CD14-positive monocyte (primary cell): ENCODE results near the gene TMEM255A. TPM values are rescaled to one million over a fixed set of nuclear protein-coding genes. Genes with fewer than 3 reads are reported as not detected.

Source experiments
- DNase-seq, 3 donors: peaks; one replicate each; pipeline ENCODE4 v3.0.0-alpha.2; 2011 to 2022
- H2AFZ ChIP-seq: 2 replicates; pipeline ENCODE4 v1.6.0; 2012; ENCODE audit warnings: mild to moderate bottlenecking, low read depth, low read length, inconsistent platforms; ENCODE audit not compliant: insufficient read depth, poor library complexity, severe bottlenecking
- H3K27ac ChIP-seq, 2 donors: 1 replicate in 1 of 2; 2 replicates in 1 of 2; pipeline ENCODE4 v1.5.1; 2012 to 2013; ENCODE audit warnings: low read length in 2 of 2, control low read depth in 1 of 2, inconsistent platforms in 1 of 2, low read depth in 1 of 2, mild to moderate bottlenecking in 1 of 2
- H3K27me3 ChIP-seq, 2 donors: one replicate each; pipeline versions ENCODE4 v1.6.0 to v1.6.1; 2011 to 2013; ENCODE audit warnings: low read length in 2 of 2; ENCODE audit not compliant: control insufficient read depth in 2 of 2, insufficient read depth in 2 of 2
- H3K36me3 ChIP-seq, 2 donors: replicated peaks in 1 of 2; 1 replicate in 1 of 2; 2 replicates in 1 of 2; pipeline versions ENCODE4 v1.5.1 to v1.6.1; 2012 to 2013; ENCODE audit warnings: low read length in 2 of 2, control low read depth in 1 of 2, inconsistent platforms in 1 of 2, mild to moderate bottlenecking in 1 of 2; ENCODE audit not compliant: insufficient read depth in 2 of 2, control insufficient read depth in 1 of 2
- H3K4me1 ChIP-seq, 2 donors: 1 replicate in 1 of 2; 2 replicates in 1 of 2; pipeline versions ENCODE4 v1.5.1 to v1.6.1; 2012 to 2013; ENCODE audit warnings: low read length in 2 of 2, control low read depth in 1 of 2, inconsistent platforms in 1 of 2, mild to moderate bottlenecking in 1 of 2, moderate library complexity in 1 of 2; ENCODE audit not compliant: insufficient read depth in 2 of 2, control insufficient read depth in 1 of 2
- H3K4me2 ChIP-seq: replicated peaks from 2 replicates; pipeline ENCODE3; 2012; ENCODE audit warnings: low read length, moderate library complexity, mild to moderate bottlenecking; ENCODE audit not compliant: poor library complexity, severe bottlenecking; ENCODE audit errors: extremely low read depth
- H3K4me3 ChIP-seq, 3 experiments: fragments of 200-600 bp in 1 of 3; sonication (generic) in 1 of 3; replicated peaks in 1 of 3; 1 replicate in 2 of 3; 2 replicates in 1 of 3; pipeline ENCODE4 v1.5.1; 2011 to 2013; ENCODE audit warnings: low read length in 3 of 3, mild to moderate bottlenecking in 3 of 3, control low read depth in 2 of 3, low read depth in 2 of 3, inconsistent platforms in 1 of 3, moderate library complexity in 1 of 3
- H3K79me2 ChIP-seq: 2 replicates; pipeline ENCODE4 v1.6.0; 2012; ENCODE audit warnings: mild to moderate bottlenecking, control low read depth, inconsistent platforms, low read length, moderate library complexity; ENCODE audit not compliant: insufficient read depth
- H3K9ac ChIP-seq: 2 replicates; pipeline ENCODE4 v1.6.0; 2017; ENCODE audit warnings: low read length, mild to moderate bottlenecking; ENCODE audit not compliant: insufficient read depth, poor library complexity, severe bottlenecking
- H3K9me3 ChIP-seq, 2 donors: replicated peaks in 1 of 2; 1 replicate in 1 of 2; 2 replicates in 1 of 2; pipeline versions ENCODE4 v1.5.1 to v1.6.1; 2012 to 2013; ENCODE audit warnings: low read length in 2 of 2, control low read depth in 1 of 2; ENCODE audit not compliant: control insufficient read depth in 1 of 2, insufficient read depth in 1 of 2
- H4K20me1 ChIP-seq: 2 replicates; pipeline ENCODE4 v1.6.0; 2012; ENCODE audit warnings: mild to moderate bottlenecking, low read length, control low read depth, moderate library complexity; ENCODE audit not compliant: insufficient read depth
- H3K27ac Mint-ChIP-seq, 7 donors: one replicate each; pipeline ENCODE4 v1.8.0; 2020; ENCODE audit warnings: mild to moderate bottlenecking in 7 of 7, mixed read lengths in 7 of 7, moderate library complexity in 6 of 7, inconsistent platforms in 2 of 7
- H3K27me3 Mint-ChIP-seq, 3 donors: one replicate each; pipeline ENCODE4 v1.8.0; 2021 to 2022; ENCODE audit warnings: low read depth in 3 of 3, mild to moderate bottlenecking in 3 of 3, mixed read lengths in 3 of 3, moderate library complexity in 3 of 3, inconsistent platforms in 1 of 3
- H3K36me3 Mint-ChIP-seq, 2 donors: one replicate each; pipeline ENCODE4 v1.8.0; 2020; ENCODE audit warnings: mixed read lengths in 2 of 2, inconsistent platforms in 1 of 2, mild to moderate bottlenecking in 1 of 2
- H3K4me1 Mint-ChIP-seq: one replicate; pipeline ENCODE4 v1.8.0; 2020; ENCODE audit warnings: mild to moderate bottlenecking, mixed read lengths
- H3K4me3 Mint-ChIP-seq, 2 donors: one replicate each; pipeline ENCODE4 v1.8.0; 2020; ENCODE audit warnings: mild to moderate bottlenecking in 2 of 2, mixed read lengths in 2 of 2, moderate library complexity in 1 of 2
- H3K9me3 Mint-ChIP-seq, 7 donors: one replicate each; pipeline ENCODE4 v1.8.0; 2020 to 2022; ENCODE audit warnings: mixed read lengths in 7 of 7, mild to moderate bottlenecking in 6 of 7, moderate library complexity in 6 of 7, inconsistent platforms in 2 of 7
- WGBS: methylation state at CpG from one replicate; pipeline ENCODE4 v1.1.5; 2013; ENCODE audit warnings: missing lambda C conversion rate; ENCODE audit not compliant: insufficient coverage; 5-methylcytosine and 5-hydroxymethylcytosine counted together
- intact Hi-C, 2 donors: fragments of 100-400 bp; cut with micrococcal nuclease; formaldehyde crosslinking; loops; one replicate each; pipeline versions ENCODE4 v1.15.0 to v1.15.1; 2023
- polyA plus RNA-seq, 3 donors: library from polyadenylated mRNA; depleted of rRNA in 1 of 3; unstranded in 2 of 3; stranded (reverse) in 1 of 3; fragments of 300-500 nt in 2 of 3; fragments of >200 nt in 1 of 3; fragmentation: Illumina TruSeq in 2 of 3; gene quantifications; 1 replicate in 2 of 3; 2 replicates in 1 of 3; pipeline ENCODE4 v1.2.3, GENCODE V29; 2012 to 2021
- TF ChIP-seq, protein P1 (sequence below): fragments of 200-600 bp; IDR thresholded peaks from one replicate; pipeline ENCODE4 v1.8.0; 2022; ENCODE audit warnings: antibody characterized with exemption, mild to moderate bottlenecking

Gene TMEM255A
- polyA plus RNA-seq, 3 donors, result 0.10 to 1.2 (median 0.51) TPM

DNA sequence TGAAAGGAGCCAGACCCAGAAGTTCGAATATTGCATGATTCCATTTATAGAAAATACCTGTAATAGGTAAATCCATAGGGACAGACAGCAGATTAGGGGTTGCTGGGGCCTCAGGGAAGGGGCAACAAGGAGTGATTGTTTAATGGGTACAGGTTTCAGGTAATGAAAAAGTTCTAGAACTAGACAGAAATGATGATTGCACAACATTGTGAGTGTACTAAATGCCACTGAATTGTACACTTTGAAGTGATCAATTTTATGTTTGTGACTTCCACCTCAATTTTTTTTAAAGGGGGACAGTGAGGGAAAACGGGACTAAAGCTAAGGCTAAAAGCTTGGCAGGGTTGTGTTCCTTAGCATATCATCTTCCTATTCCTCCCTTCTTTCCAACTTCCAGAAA, 37.1 kb downstream of the TMEM255A start:
- Histone ChIP-seq H3K4me2 (no peak overlapping the region), H3K79me2 (no peaks in the 10 kb centered on the region), H3K27ac (no peak overlapping the region), H2AFZ (no peak overlapping the region), H3K9me3 (no peaks in the 10 kb centered on the region), H3K27me3 (peaks cover 0 to 3% of the 10 kb centered on the region in 2 donors), H3K9ac (no peak overlapping the region), H3K4me1 (peaks cover 15 to 17% of the 10 kb centered on the region in 2 donors), H3K4me3 (no peak overlapping the region), H4K20me1 (no peaks in the 10 kb centered on the region), H3K36me3 (no peaks in the 10 kb centered on the region)
- intact Hi-C loops, result no loop called here
- Mint-ChIP-seq H3K9me3 (no peaks in the 10 kb centered on the region), H3K27me3 (peaks cover 0 to 15% (median 1%) of the 10 kb centered on the region in 3 donors), H3K36me3 (no peaks in the 10 kb centered on the region), H3K27ac (peak overlapping the region in 1 of 7 donors; percentile 33), H3K4me1 (peaks cover 15% of the 10 kb centered on the region), H3K4me3 (no peak overlapping the region)
- no peak for DNase-seq
- TF ChIP-seq, protein P1, sequence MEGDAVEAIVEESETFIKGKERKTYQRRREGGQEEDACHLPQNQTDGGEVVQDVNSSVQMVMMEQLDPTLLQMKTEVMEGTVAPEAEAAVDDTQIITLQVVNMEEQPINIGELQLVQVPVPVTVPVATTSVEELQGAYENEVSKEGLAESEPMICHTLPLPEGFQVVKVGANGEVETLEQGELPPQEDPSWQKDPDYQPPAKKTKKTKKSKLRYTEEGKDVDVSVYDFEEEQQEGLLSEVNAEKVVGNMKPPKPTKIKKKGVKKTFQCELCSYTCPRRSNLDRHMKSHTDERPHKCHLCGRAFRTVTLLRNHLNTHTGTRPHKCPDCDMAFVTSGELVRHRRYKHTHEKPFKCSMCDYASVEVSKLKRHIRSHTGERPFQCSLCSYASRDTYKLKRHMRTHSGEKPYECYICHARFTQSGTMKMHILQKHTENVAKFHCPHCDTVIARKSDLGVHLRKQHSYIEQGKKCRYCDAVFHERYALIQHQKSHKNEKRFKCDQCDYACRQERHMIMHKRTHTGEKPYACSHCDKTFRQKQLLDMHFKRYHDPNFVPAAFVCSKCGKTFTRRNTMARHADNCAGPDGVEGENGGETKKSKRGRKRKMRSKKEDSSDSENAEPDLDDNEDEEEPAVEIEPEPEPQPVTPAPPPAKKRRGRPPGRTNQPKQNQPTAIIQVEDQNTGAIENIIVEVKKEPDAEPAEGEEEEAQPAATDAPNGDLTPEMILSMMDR, result no peak
- WGBS, result 83% methylated on average over 1 of the region's 2 CpGs

DNA sequence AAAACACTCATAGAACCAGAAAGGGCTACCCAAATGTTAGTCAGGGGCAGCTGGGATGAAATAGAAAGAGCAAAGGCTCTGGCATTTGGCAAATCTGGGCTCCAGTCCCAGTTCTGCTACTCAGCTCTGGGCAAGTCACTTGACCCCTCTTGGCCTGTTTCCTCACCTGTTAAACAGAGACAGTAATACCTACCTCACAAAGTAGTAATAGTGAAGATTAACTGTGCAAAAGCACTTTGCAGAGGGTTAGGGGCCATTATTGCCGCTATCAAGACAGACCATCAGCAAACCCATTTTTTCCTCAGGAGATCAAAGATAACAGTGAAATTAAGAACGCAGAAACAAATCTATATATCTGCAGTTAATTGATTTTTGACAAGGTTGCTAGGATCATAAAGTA, 40.0 kb downstream of the TMEM255A start:
- H3K27me3 Mint-ChIP-seq, result peaks cover 0 to 15% (median 1%) of the 10 kb centered on the region in 3 donors
- intact Hi-C loops, result no loop called here
- H2AFZ ChIP-seq, result no peak overlapping the region
- DNase-seq, result no peak
- H3K36me3 Mint-ChIP-seq, result no peaks in the 10 kb centered on the region
- H3K9me3 Mint-ChIP-seq, result peaks cover 0 to 1% (median 0%) of the 10 kb centered on the region in 7 donors
- TF ChIP-seq, protein P1, result no peak
- no peak overlapping the region for H3K4me3 ChIP-seq
- WGBS, result no CpG with 5 or more reads among the region's 2 CpGs
- H3K4me2 ChIP-seq, result no peak overlapping the region
- no peaks in the 10 kb centered on the region for H3K9me3 ChIP-seq
- H3K4me3 Mint-ChIP-seq, result no peak overlapping the region
- H3K27me3 ChIP-seq, result peaks cover 0 to 2% of the 10 kb centered on the region in 2 donors
- H3K9ac ChIP-seq, result no peak overlapping the region
- H3K27ac Mint-ChIP-seq, result peak overlapping the region in 1 of 7 donors; percentile 58
- H3K79me2 ChIP-seq, result no peaks in the 10 kb centered on the region
- no peaks in the 10 kb centered on the region for H4K20me1 ChIP-seq
- H3K36me3 ChIP-seq, result no peaks in the 10 kb centered on the region
- no peak overlapping the region for H3K27ac ChIP-seq
- peaks cover 20% of the 10 kb centered on the region for H3K4me1 Mint-ChIP-seq
- peaks cover 20 to 22% of the 10 kb centered on the region in 2 donors for H3K4me1 ChIP-seq
